ENCODE measurements around the gene FLT1. TPM values are rescaled to one million over a fixed set of nuclear protein-coding genes. Genes with fewer than 3 reads are reported as not detected.

Gene FLT1
- polyA plus RNA-seq, 1 donor (not counting 4 experiments of a cell fraction or from before 2014, with no cell fraction given): 0.01 TPM

DNA sequence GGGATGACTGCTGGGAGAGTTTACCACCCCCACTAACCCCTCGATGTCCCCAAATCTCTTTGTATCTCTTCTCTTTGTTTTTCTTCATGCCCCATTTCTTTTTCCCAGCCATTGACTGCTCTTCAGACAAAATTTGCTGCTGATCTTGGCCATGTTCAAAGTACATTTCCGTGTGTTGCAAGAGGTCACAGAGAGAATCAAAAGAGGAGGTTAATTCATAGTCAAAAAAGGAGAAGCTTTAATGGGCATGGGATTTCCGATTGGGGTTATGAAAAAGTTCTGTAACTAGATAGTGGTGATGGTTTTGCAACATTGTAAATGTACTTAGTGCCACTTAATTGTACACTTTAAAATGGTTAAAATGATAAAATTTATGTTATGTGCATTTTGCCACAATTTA lies 121.1 kb downstream of the FLT1 start:
- Histone ChIP-seq H3K9me3 (ENCODE audit: control insufficient read depth, low read depth, low read length) (no peaks in the 10 kb centered on the region), H2AFZ (ENCODE audit: control insufficient read depth, low read length) (no peak overlapping the region), H3K4me2 (ENCODE audit: control insufficient read depth, extremely low read depth, insufficient read depth, low read depth, low read length) (no peak overlapping the region), H3K36me3 (ENCODE audit: control insufficient read depth in 2 of 2, extremely low read depth in 1 of 2, insufficient read depth in 2 of 2, low read length in 2 of 2) (no peaks in the 10 kb centered on the region), H3K9me1 (ENCODE audit: control insufficient read depth, extremely low read depth, insufficient read depth, low read length) (no peaks in the 10 kb centered on the region), H4K20me1 (ENCODE audit: control insufficient read depth, extremely low read depth, insufficient read depth, low read length) (no peaks in the 10 kb centered on the region), H3K79me2 (ENCODE audit: control insufficient read depth, insufficient read depth, low read length) (no peaks in the 10 kb centered on the region), H3K4me1 (ENCODE audit: control insufficient read depth, extremely low read depth, insufficient read depth, low read length) (no peaks in the 10 kb centered on the region), H3K4me3 (ENCODE audit: control insufficient read depth in 2 of 3, extremely low read depth in 1 of 3, insufficient read depth in 2 of 3, low read depth in 1 of 3, low read length in 3 of 3) (no peak overlapping the region), H3K27ac (ENCODE audit: control insufficient read depth, insufficient read depth, low read length) (no peak overlapping the region), H3K27me3 (ENCODE audit: control insufficient read depth, extremely low read depth, insufficient read depth, low read length) (no peaks in the 10 kb centered on the region), H3K9ac (ENCODE audit: control insufficient read depth, extremely low read depth, insufficient read depth, low read length) (no peak overlapping the region)
- FAIRE-seq (no peak), DNase-seq (ENCODE audit: low read depth, low spot score) (no peak)
- TF ChIP-seq, protein P1, sequence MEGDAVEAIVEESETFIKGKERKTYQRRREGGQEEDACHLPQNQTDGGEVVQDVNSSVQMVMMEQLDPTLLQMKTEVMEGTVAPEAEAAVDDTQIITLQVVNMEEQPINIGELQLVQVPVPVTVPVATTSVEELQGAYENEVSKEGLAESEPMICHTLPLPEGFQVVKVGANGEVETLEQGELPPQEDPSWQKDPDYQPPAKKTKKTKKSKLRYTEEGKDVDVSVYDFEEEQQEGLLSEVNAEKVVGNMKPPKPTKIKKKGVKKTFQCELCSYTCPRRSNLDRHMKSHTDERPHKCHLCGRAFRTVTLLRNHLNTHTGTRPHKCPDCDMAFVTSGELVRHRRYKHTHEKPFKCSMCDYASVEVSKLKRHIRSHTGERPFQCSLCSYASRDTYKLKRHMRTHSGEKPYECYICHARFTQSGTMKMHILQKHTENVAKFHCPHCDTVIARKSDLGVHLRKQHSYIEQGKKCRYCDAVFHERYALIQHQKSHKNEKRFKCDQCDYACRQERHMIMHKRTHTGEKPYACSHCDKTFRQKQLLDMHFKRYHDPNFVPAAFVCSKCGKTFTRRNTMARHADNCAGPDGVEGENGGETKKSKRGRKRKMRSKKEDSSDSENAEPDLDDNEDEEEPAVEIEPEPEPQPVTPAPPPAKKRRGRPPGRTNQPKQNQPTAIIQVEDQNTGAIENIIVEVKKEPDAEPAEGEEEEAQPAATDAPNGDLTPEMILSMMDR (optimal IDR thresholded peaks at IDR 0.05 in 1 of 3, IDR thresholded peaks at IDR 0.05 in 1 of 3, conservative IDR thresholded peaks at IDR 0.05 in 1 of 3; ENCODE audit: extremely low read depth in 1 of 3, insufficient read depth in 2 of 3, low read length in 3 of 3): no peak
- TF ChIP-seq EZH2 (IDR thresholded peaks at IDR 0.05; ENCODE audit: low read length): no peak
- dilution Hi-C loops (cut with MboI; ENCODE audit: extremely low pct_ligation_motif_present, low sequenced_read_pairs): no loop called here

GRCh38 chr13:28370448-28370847 lies 124.5 kb downstream of the FLT1 start:
- no peaks in the 10 kb centered on the region for H3K9me3 ChIP-seq (ENCODE audit: control insufficient read depth, low read depth, low read length)
- DNase-seq (ENCODE audit: low read depth, low spot score): no peak
- H2AFZ ChIP-seq (ENCODE audit: control insufficient read depth, low read length): no peak overlapping the region
- H3K9ac ChIP-seq (ENCODE audit: control insufficient read depth, extremely low read depth, insufficient read depth, low read length): no peak overlapping the region
- H3K4me2 ChIP-seq (ENCODE audit: control insufficient read depth, extremely low read depth, insufficient read depth, low read depth, low read length): no peak overlapping the region
- no peaks in the 10 kb centered on the region for H3K36me3 ChIP-seq (ENCODE audit: control insufficient read depth in 2 of 2, extremely low read depth in 1 of 2, insufficient read depth in 2 of 2, low read length in 2 of 2)
- no peaks in the 10 kb centered on the region for H3K9me1 ChIP-seq (ENCODE audit: control insufficient read depth, extremely low read depth, insufficient read depth, low read length)
- no peak for FAIRE-seq
- H3K4me1 ChIP-seq (ENCODE audit: control insufficient read depth, extremely low read depth, insufficient read depth, low read length): no peaks in the 10 kb centered on the region
- no peaks in the 10 kb centered on the region for H4K20me1 ChIP-seq (ENCODE audit: control insufficient read depth, extremely low read depth, insufficient read depth, low read length)
- no peak overlapping the region for H3K4me3 ChIP-seq (ENCODE audit: control insufficient read depth in 2 of 3, extremely low read depth in 1 of 3, insufficient read depth in 2 of 3, low read depth in 1 of 3, low read length in 3 of 3)
- TF ChIP-seq EZH2 (IDR thresholded peaks at IDR 0.05; ENCODE audit: low read length): no peak
- TF ChIP-seq, protein P1 (optimal IDR thresholded peaks at IDR 0.05 in 1 of 3, IDR thresholded peaks at IDR 0.05 in 1 of 3, conservative IDR thresholded peaks at IDR 0.05 in 1 of 3; ENCODE audit: extremely low read depth in 1 of 3, insufficient read depth in 2 of 3, low read length in 3 of 3): no peak
- H3K79me2 ChIP-seq (ENCODE audit: control insufficient read depth, insufficient read depth, low read length): no peaks in the 10 kb centered on the region
- no peaks in the 10 kb centered on the region for H3K27me3 ChIP-seq (ENCODE audit: control insufficient read depth, extremely low read depth, insufficient read depth, low read length)
- dilution Hi-C loops (cut with MboI; ENCODE audit: extremely low pct_ligation_motif_present, low sequenced_read_pairs): no loop called here
- no peak overlapping the region for H3K27ac ChIP-seq (ENCODE audit: control insufficient read depth, insufficient read depth, low read length)
